Psoas muscle (tissue), 8 donors: Measurements from ENCODE around the gene MEI4. TPM values are rescaled to one million over a fixed set of nuclear protein-coding genes. Genes with fewer than 3 reads are reported as not detected.
"Not testable (repeated sequence)": the region's sequence is repeated elsewhere in the genome, so short reads cannot be mapped to it uniquely, and the experiment has no call there.

Experiments
- ATAC-seq, 4 donors: fragments of 200-7000 bp; cut with Tn5 transposase; one replicate each; pipeline ENCODE4 v1.9.1; 2020; ENCODE audit warnings: moderate library complexity in 3 of 4, mild to moderate bottlenecking in 2 of 4
- DNase-seq, 2 donors: peaks; one replicate each; pipeline ENCODE4 v3.0.0-alpha.2; 2020
- H3K27ac ChIP-seq: fragments of 200-600 bp; one replicate; pipeline ENCODE4 v1.8.0; 2022
- H3K27me3 ChIP-seq, 3 donors: fragments of 200-600 bp in 1 of 3; one replicate each; pipeline versions ENCODE4 v1.6.1 to v1.8.0; 2013 to 2022; ENCODE audit warnings: low read length in 2 of 3, mild to moderate bottlenecking in 2 of 3, moderate library complexity in 1 of 3; ENCODE audit not compliant: insufficient read depth in 3 of 3
- H3K36me3 ChIP-seq, 2 donors: fragments of 200-600 bp in 1 of 2; one replicate each; pipeline versions ENCODE4 v1.6.1 to v1.8.0; 2013 to 2022; ENCODE audit warnings: low read depth in 1 of 2, mild to moderate bottlenecking in 1 of 2, moderate library complexity in 1 of 2; ENCODE audit not compliant: insufficient read depth in 1 of 2
- H3K4me1 ChIP-seq: fragments of 200-600 bp; one replicate; pipeline ENCODE4 v1.8.0; 2022
- H3K4me3 ChIP-seq: fragments of 200-600 bp; one replicate; pipeline ENCODE4 v1.8.0; 2022; ENCODE audit warnings: mild to moderate bottlenecking
- H3K9me3 ChIP-seq: fragments of 200-600 bp; one replicate; pipeline ENCODE4 v1.8.0; 2022
- WGBS, 3 donors: extraction: QIAGEN DNeasy Blood & Tissue Kit; methylation state at CpG; one replicate each; pipeline versions ENCODE4 v1.1.6 to v1.1.7; 2013; 5-methylcytosine and 5-hydroxymethylcytosine counted together
- intact Hi-C, 2 donors: fragments of 100-400 bp; cut with DNase I; formaldehyde crosslinking; loops; one replicate each; pipeline versions ENCODE4 v1.11.0 to v1.14.2; 2022
- polyA plus RNA-seq, 3 donors: library from polyadenylated mRNA; stranded (reverse); fragments of 200-250 nt; gene quantifications; one replicate each; pipeline ENCODE4 v1.2.3, GENCODE V29; 2013
- total RNA-seq, 4 donors: library from RNA; stranded (reverse); fragmentation: NEBNext Ultra II Directional in 2 of 4; extraction: Animal tissue kit (Norgen Biotek cat#: 25700) in 2 of 4; gene quantifications; one replicate each; pipeline versions ENCODE4 v1.2.1 to v1.2.4, GENCODE V29; 2021 to 2023
- TF ChIP-seq, protein P1 (sequence below): fragments of 200-600 bp; IDR thresholded peaks from one replicate; pipeline ENCODE4 v1.8.0; 2022; ENCODE audit warnings: antibody characterized with exemption
- donor health status: healthy with polysubstance abuse.
- donor health status: DM: no; HTN: no; CAD: no; lungs with moderate emphysema.
- donor health status: Bipolar disorder and iron deficiency.
- donor health status: healthy.
- donor health status: DM: yes; HTN: yes; CAD: no.
- donor health status: DM: no; HTN: no; CAD: no.
- donor health status: DM: no; HTN: no; CAD: no.
- donor health status: DM: yes; HTN: yes; CAD: no.

The MEI4 gene
- total and polyA plus RNA-seq, 7 donors: under 0.01 TPM; not detected in 6

DNA sequence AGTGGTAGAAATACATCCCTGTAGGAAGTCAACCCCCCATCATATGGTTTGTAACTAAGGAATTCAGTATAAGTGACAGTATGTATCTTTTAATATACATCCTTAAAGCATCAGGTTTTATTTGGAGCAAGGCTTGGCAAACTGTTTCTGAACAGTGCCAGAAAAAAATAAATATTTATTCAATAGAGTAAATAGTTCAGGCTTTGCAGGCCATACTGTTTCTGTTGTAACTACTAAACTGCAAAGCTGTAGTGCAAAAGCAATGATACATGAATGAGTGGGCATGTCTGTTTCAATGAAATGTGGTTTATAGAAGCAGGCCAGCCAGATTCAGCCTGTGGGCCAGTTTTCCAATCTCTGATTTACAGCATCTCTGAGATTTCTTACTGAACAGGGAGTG, 977 bp downstream of the MEI4 start:
- H3K4me3 ChIP-seq: no peak overlapping the region
- no peaks in the 10 kb centered on the region for H3K36me3 ChIP-seq
- intact Hi-C loops: no loop called here
- no peaks in the 10 kb centered on the region for H3K9me3 ChIP-seq
- no peak for ATAC-seq
- H3K27ac ChIP-seq: no peak overlapping the region
- DNase-seq: no peak
- peaks cover 0 to 4% (median 0%) of the 10 kb centered on the region in 3 donors for H3K27me3 ChIP-seq
- TF ChIP-seq, protein P1, sequence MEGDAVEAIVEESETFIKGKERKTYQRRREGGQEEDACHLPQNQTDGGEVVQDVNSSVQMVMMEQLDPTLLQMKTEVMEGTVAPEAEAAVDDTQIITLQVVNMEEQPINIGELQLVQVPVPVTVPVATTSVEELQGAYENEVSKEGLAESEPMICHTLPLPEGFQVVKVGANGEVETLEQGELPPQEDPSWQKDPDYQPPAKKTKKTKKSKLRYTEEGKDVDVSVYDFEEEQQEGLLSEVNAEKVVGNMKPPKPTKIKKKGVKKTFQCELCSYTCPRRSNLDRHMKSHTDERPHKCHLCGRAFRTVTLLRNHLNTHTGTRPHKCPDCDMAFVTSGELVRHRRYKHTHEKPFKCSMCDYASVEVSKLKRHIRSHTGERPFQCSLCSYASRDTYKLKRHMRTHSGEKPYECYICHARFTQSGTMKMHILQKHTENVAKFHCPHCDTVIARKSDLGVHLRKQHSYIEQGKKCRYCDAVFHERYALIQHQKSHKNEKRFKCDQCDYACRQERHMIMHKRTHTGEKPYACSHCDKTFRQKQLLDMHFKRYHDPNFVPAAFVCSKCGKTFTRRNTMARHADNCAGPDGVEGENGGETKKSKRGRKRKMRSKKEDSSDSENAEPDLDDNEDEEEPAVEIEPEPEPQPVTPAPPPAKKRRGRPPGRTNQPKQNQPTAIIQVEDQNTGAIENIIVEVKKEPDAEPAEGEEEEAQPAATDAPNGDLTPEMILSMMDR: no peak
- no peaks in the 10 kb centered on the region for H3K4me1 ChIP-seq

GRCh38 chr6:77655035-77655434, 2.2 kb downstream of the MEI4 start:
- H3K36me3 ChIP-seq, intact Hi-C loops, H3K27ac ChIP-seq, H3K4me1 ChIP-seq, DNase-seq, H3K27me3 ChIP-seq, H3K9me3 ChIP-seq, ATAC-seq, H3K4me3 ChIP-seq: not testable (repeated sequence)
- WGBS, 3 donors: 93 to 98% (median 95%) methylated on average over 1 of the region's 1 CpG

DNA sequence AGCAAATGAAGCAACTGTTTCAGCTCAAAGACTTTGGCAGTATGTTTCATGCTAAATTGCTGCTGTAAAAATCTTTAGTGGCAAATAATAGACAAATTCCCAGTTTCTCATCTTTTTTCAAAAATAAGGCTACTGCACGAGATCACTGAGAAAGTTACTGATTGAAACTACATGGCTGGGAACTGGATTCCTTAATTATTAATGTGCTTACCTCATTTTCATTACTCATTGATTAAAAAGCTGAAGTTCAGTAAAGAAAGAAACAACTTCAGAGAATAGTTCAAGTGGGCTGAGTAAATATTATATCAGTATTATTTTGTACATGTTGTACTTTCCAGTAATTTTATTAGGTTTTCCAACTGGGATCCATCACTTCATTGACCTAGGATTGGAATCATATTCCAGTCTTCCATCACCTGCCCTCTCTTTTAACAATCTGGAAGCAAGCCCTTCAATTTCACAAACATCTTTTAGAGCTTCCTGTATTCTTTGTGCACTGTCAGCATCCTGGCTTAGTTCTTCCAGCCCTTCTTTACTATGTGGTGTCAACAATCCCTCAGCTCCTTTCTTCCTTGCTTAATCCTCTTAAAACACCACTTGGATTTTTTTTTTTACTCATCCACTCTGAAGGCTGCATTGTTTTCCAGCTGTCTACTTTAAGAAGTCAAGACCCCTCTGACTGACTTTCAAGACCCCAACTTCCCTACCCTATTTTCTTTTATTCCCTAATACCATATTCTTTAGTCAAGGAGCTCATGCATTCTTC, 4.3 kb downstream of the MEI4 start:
- intact Hi-C loops: no loop called here
- Histone ChIP-seq H3K36me3 (no peaks in the 10 kb centered on the region), H3K27me3 (no peaks in the 10 kb centered on the region), H3K4me3 (no peak overlapping the region), H3K27ac (no peak overlapping the region), H3K9me3 (no peaks in the 10 kb centered on the region), H3K4me1 (no peaks in the 10 kb centered on the region)
- WGBS, 3 donors: 64 to 74% (median 73%) methylated on average over 1 of the region's 1 CpG
- ATAC-seq: no peak
- no peak for DNase-seq
- TF ChIP-seq, protein P1: no peak

GRCh38 chr6:77666340-77666739, 13.5 kb downstream of the MEI4 start:
- H3K4me3 ChIP-seq: no peak overlapping the region
- ATAC-seq (no peak), DNase-seq (no peak)
- TF ChIP-seq, protein P1: no peak
- H3K27ac ChIP-seq: no peak overlapping the region
- no peaks in the 10 kb centered on the region for H3K9me3 ChIP-seq
- H3K36me3 ChIP-seq: no peaks in the 10 kb centered on the region
- no peaks in the 10 kb centered on the region for H3K27me3 ChIP-seq
- H3K4me1 ChIP-seq: no peaks in the 10 kb centered on the region
- WGBS, 3 donors: 83 to 85% (median 84%) methylated on average over 4 of the region's 4 CpGs
- intact Hi-C loops: no loop called here

- no peaks in the 10 kb centered on the region for H3K27me3 ChIP-seq
- H3K36me3 ChIP-seq: no peaks in the 10 kb centered on the region
- H3K4me3 ChIP-seq: no peak overlapping the region
- ATAC-seq (no peak), DNase-seq (no peak)
- no peaks in the 10 kb centered on the region for H3K4me1 ChIP-seq
- no peak overlapping the region for H3K27ac ChIP-seq
- WGBS, 3 donors: 62 to 90% (median 70%) methylated on average over 4 of the region's 4 CpGs
- intact Hi-C loops: no loop called here
- TF ChIP-seq, protein P1: no peak
- H3K9me3 ChIP-seq: no peaks in the 10 kb centered on the region
Measured at GRCh38 chr6:77666846-77667245, 14.0 kb downstream of the MEI4 start.
